SK-N-SH (cell line): ENCODE results near the gene ITSN2. TPM values are rescaled to one million over a fixed set of nuclear protein-coding genes. Genes with fewer than 3 reads are reported as not detected.

Experiments
- CTCF ChIA-PET: fragments of 300-600, 350-600 bp; formaldehyde crosslinking; extraction: SDS; loops from one replicate; lab custom pipeline; 2021; lab: Yijun Ruan, JAX
- POLR2A ChIA-PET: fragments of 350-600 bp; sonication (Branson Sonifier 250); formaldehyde crosslinking; extraction: SDS; loops from one replicate; lab custom pipeline; 2020; ENCODE audit warnings: antibody characterized with exemption, inconsistent platforms; lab: Yijun Ruan, JAX
- DNase-seq: peaks from one replicate; pipeline ENCODE4 v3.0.0; 2012
- H2AFZ ChIP-seq: fragments of 200-600 bp; sonication (generic); 2 replicates; pipeline ENCODE4 v1.8.1; 2016; ENCODE audit warnings: antibody characterized with exemption, mild to moderate bottlenecking, low read depth
- H3F3A ChIP-seq: fragments of 200-600 bp; sonication (generic); replicated peaks from 2 replicates; pipeline ENCODE3; 2016; ENCODE audit warnings: antibody characterized with exemption, mild to moderate bottlenecking; ENCODE audit not compliant: insufficient read depth
- H3K27ac ChIP-seq, 2 experiments: fragments of 200-500 bp in 1 of 2; fragments of 200-600 bp in 1 of 2; sonication (Bioruptor generic) in 1 of 2; sonication (generic), shearing (Covaris generic) in 1 of 2; 2 replicates each; pipeline versions ENCODE4 v1.5.1 to v1.6.1; 2014 to 2016; ENCODE audit warnings: low read depth in 2 of 2, inconsistent platforms in 1 of 2, low read length in 1 of 2, mild to moderate bottlenecking in 1 of 2, mixed read lengths in 1 of 2
- H3K27me3 ChIP-seq: fragments of 200-600 bp; sonication (generic), shearing (Covaris generic); 2 replicates; pipeline ENCODE4 v1.6.1; 2016; ENCODE audit warnings: mixed run types; ENCODE audit not compliant: insufficient read depth
- H3K36me3 ChIP-seq, 2 experiments: fragments of 200-500 bp in 1 of 2; fragments of 200-600 bp in 1 of 2; sonication (Bioruptor generic) in 1 of 2; sonication (generic) in 1 of 2; replicated peaks in 1 of 2; 2 replicates each; pipeline versions ENCODE3 to v1.5.1; 2014 to 2016; ENCODE audit warnings: low read length in 1 of 2, mild to moderate bottlenecking in 1 of 2; ENCODE audit not compliant: insufficient read depth in 2 of 2, control insufficient read depth in 1 of 2
- H3K4me1 ChIP-seq, 2 experiments: fragments of 200-500 bp in 1 of 2; fragments of 200-600 bp in 1 of 2; sonication (Bioruptor generic) in 1 of 2; sonication (generic), shearing (Covaris generic) in 1 of 2; 2 replicates each; pipeline versions ENCODE4 v1.5.1 to v1.6.1; 2014 to 2016; ENCODE audit warnings: low read depth in 1 of 2, low read length in 1 of 2, mixed run types in 1 of 2; ENCODE audit not compliant: insufficient read depth in 2 of 2, control insufficient read depth in 1 of 2
- H3K4me2 ChIP-seq: fragments of 200-600 bp; sonication (generic), shearing (Covaris generic); 2 replicates; pipeline ENCODE4 v1.6.1; 2017; ENCODE audit warnings: mixed run types
- H3K4me3 ChIP-seq, 2 experiments: fragments of 200-500 bp in 1 of 2; fragments of 200-600 bp in 1 of 2; sonication (Bioruptor generic) in 1 of 2; sonication (generic), shearing (Covaris generic) in 1 of 2; 2 replicates each; pipeline versions ENCODE4 v1.5.1 to v1.8.1; 2014 to 2016; ENCODE audit warnings: low read depth in 2 of 2, inconsistent platforms in 1 of 2, low read length in 1 of 2, mild to moderate bottlenecking in 1 of 2, mixed read lengths in 1 of 2, moderate library complexity in 1 of 2
- H3K79me2 ChIP-seq: fragments of 200-600 bp; sonication (generic); 2 replicates; pipeline ENCODE4 v1.8.1; 2017; ENCODE audit warnings: mild to moderate bottlenecking; ENCODE audit not compliant: insufficient read depth
- H3K9ac ChIP-seq: fragments of 200-600 bp; sonication (generic); 2 replicates; pipeline ENCODE4 v1.6.1; 2017; ENCODE audit warnings: mixed run types
- H3K9me2 ChIP-seq: fragments of 200-600 bp; sonication (generic); 2 replicates; pipeline ENCODE4 v1.6.1; 2017; ENCODE audit warnings: mixed run types
- H3K9me3 ChIP-seq: fragments of 200-600 bp; sonication (generic); 2 replicates; pipeline ENCODE4 v1.6.1; 2017; ENCODE audit warnings: mixed run types, mild to moderate bottlenecking, moderate library complexity
- H4K20me1 ChIP-seq: fragments of 200-600 bp; sonication (generic); 2 replicates; pipeline ENCODE4 v1.6.1; 2017; ENCODE audit warnings: mild to moderate bottlenecking, mixed run types; ENCODE audit not compliant: insufficient read depth
- CHD2 ChIP-seq: fragments of 150-350 bp; IDR thresholded peaks from 2 replicates; pipeline ENCODE4 v1.6.1; 2018; ENCODE audit warnings: low read length; ENCODE audit not compliant: partially characterized antibody
- CTCF ChIP-seq: fragments of 200-600 bp; sonication (generic); IDR thresholded peaks from 2 replicates; pipeline ENCODE4 v1.6.1; 2017; ENCODE audit warnings: antibody characterized with exemption, mild to moderate bottlenecking, moderate library complexity
- EZH2phosphoT487 ChIP-seq: fragments of 200-600 bp; sonication (generic); IDR thresholded peaks from 2 replicates; pipeline ENCODE4 v1.6.1; 2017; ENCODE audit warnings: low read depth, mixed run types, mild to moderate bottlenecking, antibody characterized with exemption, moderate library complexity, borderline replicate concordance
- FOSL2 ChIP-seq: IDR thresholded peaks from 2 replicates; pipeline ENCODE4 v1.4.0; 2012; ENCODE audit warnings: low read depth, mild to moderate bottlenecking, moderate library complexity, borderline replicate concordance
- FOXJ3 ChIP-seq: sonication (generic); formaldehyde crosslinking; IDR thresholded peaks from 2 replicates; pipeline ENCODE4 v1.5.1; 2020; ENCODE audit warnings: mild to moderate bottlenecking, missing genetic modification reagents
- GABPA ChIP-seq: IDR thresholded peaks from 2 replicates; pipeline ENCODE4 v1.4.0; 2012; ENCODE audit warnings: low read depth, mild to moderate bottlenecking
- IRF3 ChIP-seq: fragments of 150-350 bp; IDR thresholded peaks from 2 replicates; pipeline ENCODE4 v1.6.1; 2016; ENCODE audit warnings: mild to moderate bottlenecking, low read depth, low read length
- MXI1 ChIP-seq: IDR thresholded peaks from 2 replicates; pipeline ENCODE4 v1.6.1; 2012; ENCODE audit warnings: mild to moderate bottlenecking, low read depth, low read length, improper control_type of control experiment
- NRF1 ChIP-seq: IDR thresholded peaks from 2 replicates; pipeline ENCODE4 v1.6.1; 2012; ENCODE audit warnings: low read depth, mild to moderate bottlenecking, low read length
- RCOR1 ChIP-seq: fragments of 150-350 bp; IDR thresholded peaks from 2 replicates; pipeline ENCODE4 v1.6.1; 2017; ENCODE audit warnings: antibody characterized with exemption, low read length
- RFX5 ChIP-seq: IDR thresholded peaks from 2 replicates; pipeline ENCODE4 v1.6.1; 2012; ENCODE audit warnings: mild to moderate bottlenecking, improper control_type of control experiment, low read length
- SMC3 ChIP-seq: IDR thresholded peaks from 2 replicates; pipeline ENCODE4 v1.6.1; 2012; ENCODE audit warnings: low read depth, low read length, improper control_type of control experiment
- TAF1 ChIP-seq: IDR thresholded peaks from 2 replicates; pipeline ENCODE4 v1.6.1; 2012; ENCODE audit warnings: low read depth, mild to moderate bottlenecking, low read length, moderate library complexity, borderline replicate concordance
- TEAD4 ChIP-seq: IDR thresholded peaks from 2 replicates; pipeline ENCODE4 v1.4.0; 2012; ENCODE audit warnings: mild to moderate bottlenecking, borderline replicate concordance; ENCODE audit not compliant: insufficient read depth
- USF1 ChIP-seq: IDR thresholded peaks from 2 replicates; pipeline ENCODE4 v1.4.0; 2012; ENCODE audit warnings: low read depth, borderline replicate concordance
- YY1 ChIP-seq: IDR thresholded peaks from 2 replicates; pipeline ENCODE4 v1.4.0; 2012; ENCODE audit warnings: low read depth, mild to moderate bottlenecking
- ZBTB33 ChIP-seq: IDR thresholded peaks from 2 replicates; pipeline ENCODE4 v1.4.0; 2012; ENCODE audit warnings: low read depth, borderline replicate concordance
- WGBS: methylation state at CpG from one replicate; pipeline ENCODE4 v1.1.6; 2017; ENCODE audit warnings: low lambda C conversion rate; 5-methylcytosine and 5-hydroxymethylcytosine counted together
- polyA plus RNA-seq, 3 experiments: library from polyadenylated mRNA; depleted of rRNA; stranded (reverse); fragments of >200 nt; gene quantifications; 2 replicates each; pipeline ENCODE4 v1.2.3, GENCODE V29; 2012

Gene ITSN2
- polyA plus RNA-seq, 1 of the 3 experiments (the other 2 are of a cell fraction) = 11.9 TPM

GRCh38 chr2:24222946-24223345 is 137.4 kb downstream of the ITSN2 start:
- Histone ChIP-seq H3F3A (no peaks in the 10 kb centered on the region), H3K4me1 (no peaks in the 10 kb centered on the region), H3K4me2 (no peak overlapping the region), H3K36me3 (no peaks in the 10 kb centered on the region), H3K4me3 (no peak overlapping the region), H3K27ac (no peak overlapping the region), H3K79me2 (no peaks in the 10 kb centered on the region), H3K27me3 (no peaks in the 10 kb centered on the region), H2AFZ (no peak overlapping the region), H3K9me3 (no peaks in the 10 kb centered on the region), H4K20me1 (no peaks in the 10 kb centered on the region), H3K9ac (no peak overlapping the region), H3K9me2 (no peaks in the 10 kb centered on the region)
- WGBS = 79% methylated on average over 6 of the region's 6 CpGs
- no peak for DNase-seq
- no peak for TF ChIP-seq RFX5
- no peak for TF ChIP-seq FOXJ3 (CRISPR knock-in tag)
- TF ChIP-seq TAF1 = no peak
- no peak for TF ChIP-seq GABPA
- no peak for TF ChIP-seq CHD2
- no peak for TF ChIP-seq SMC3
- CTCF ChIA-PET = interaction anchor here (1.4 kb wide), 1 partner anchor 9 kb away, joined by 4 read pairs; no protein-coding TSS in a partner anchor
- POLR2A ChIA-PET = no interaction called here

- no peak for DNase-seq
- POLR2A ChIA-PET = no interaction called here
- CTCF ChIA-PET = no interaction called here
- H3F3A ChIP-seq = no peaks in the 10 kb centered on the region
- H4K20me1 ChIP-seq = no peaks in the 10 kb centered on the region
- H3K9ac ChIP-seq = no peak overlapping the region
- no peaks in the 10 kb centered on the region for H3K27me3 ChIP-seq
- no peak overlapping the region for H3K4me2 ChIP-seq
- no peak overlapping the region for H3K4me3 ChIP-seq
- H3K9me3 ChIP-seq = no peaks in the 10 kb centered on the region
- WGBS = 95% methylated on average over 6 of the region's 6 CpGs
- H2AFZ ChIP-seq = no peak overlapping the region
- no peaks in the 10 kb centered on the region for H3K4me1 ChIP-seq
- no peak overlapping the region for H3K27ac ChIP-seq
- no peaks in the 10 kb centered on the region for H3K9me2 ChIP-seq
- H3K36me3 ChIP-seq = no peaks in the 10 kb centered on the region
- no peaks in the 10 kb centered on the region for H3K79me2 ChIP-seq
- TF ChIP-seq EZH2phosphoT487 = no peak
- TF ChIP-seq RCOR1 = no peak
- no peak for TF ChIP-seq CHD2
- no peak for TF ChIP-seq MXI1
- no peak for TF ChIP-seq FOXJ3 (CRISPR knock-in tag)
- TF ChIP-seq FOSL2 = no peak
- TF ChIP-seq TEAD4 = no peak
- TF ChIP-seq NRF1 = no peak
- no peak for TF ChIP-seq IRF3
- TF ChIP-seq YY1 = no peak
- TF ChIP-seq ZBTB33 = no peak
- TF ChIP-seq CTCF = no peak
- TF ChIP-seq USF1 = no peak
Measured at GRCh38 chr2:24221343-24222050, 138.8 kb downstream of the ITSN2 start.
